ENCODE measurements around the gene MSH2. TPM values are rescaled to one million over a fixed set of nuclear protein-coding genes. Genes with fewer than 3 reads are reported as not detected.

The MSH2 gene
- total and polyA plus RNA-seq, 2 of the 13 experiments (the other 11 are each of a cell fraction or from before 2014, with no cell fraction given), result 19.9 to 76.3 TPM

GRCh38 chr2:47402805-47403608 lies at the start of gene MSH2 (continued):
- TF ChIP-seq SCMH1 (CRISPR knock-in tag; IDR thresholded peaks at IDR 0.05; ENCODE audit: borderline replicate concordance) (no peak), EEA1 (CRISPR knock-in tag; IDR thresholded peaks at IDR 0.05; ENCODE audit: borderline replicate concordance) (peak; percentile 96), ZSCAN22 (CRISPR knock-in tag; IDR thresholded peaks at IDR 0.05) (0 out of 2 replicates have a peak, but pooled peaks have one; percentile 65), CCAR2 (optimal IDR thresholded peaks at IDR 0.05; ENCODE audit: low read depth, low read length) (no peak), PRMT3 (CRISPR knock-in tag; IDR thresholded peaks at IDR 0.05; ENCODE audit: borderline replicate concordance, low read depth) (no peak), ZNF292 (CRISPR knock-in tag; IDR thresholded peaks at IDR 0.05; ENCODE audit: borderline replicate concordance, low read depth) (no peak; the same call in none of the 2 replicates), ZNF224 (CRISPR knock-in tag; IDR thresholded peaks at IDR 0.05) (peak; percentile 97; the same call in 1 of the 2 replicates), ATF6 (CRISPR knock-in tag; conservative IDR thresholded peaks at IDR 0.05) (0 out of 2 replicates have a peak, but pooled peaks have one; percentile 45), ZNF562 (CRISPR knock-in tag; IDR thresholded peaks at IDR 0.05; ENCODE audit: borderline replicate concordance) (no peak), HOXA7 (CRISPR knock-in tag; IDR thresholded peaks at IDR 0.05) (no peak), FOXK2 (IDR thresholded peaks at IDR 0.05) (no peak), ZNF317 (CRISPR knock-in tag; IDR thresholded peaks at IDR 0.05) (peak; percentile 89), RELA (CRISPR knock-in tag; IDR thresholded peaks at IDR 0.05) (no peak), HCFC1 (IDR thresholded peaks at IDR 0.05; ENCODE audit: low read depth, low read length) (no peak), MAZ (IDR thresholded peaks at IDR 0.05; ENCODE audit: borderline replicate concordance, low read depth, low read length) (no peak), MAZ (CRISPR knock-in tag; IDR thresholded peaks at IDR 0.05; ENCODE audit: low read depth) (peak; percentile 82), ZNF781 (CRISPR knock-in tag; IDR thresholded peaks at IDR 0.05; ENCODE audit: borderline replicate concordance, not compliant biosample characterization) (no peak), ZNF800 (CRISPR knock-in tag; IDR thresholded peaks at IDR 0.05) (peak; percentile 96), ZNF451 (CRISPR knock-in tag; IDR thresholded peaks at IDR 0.05) (peak; percentile 88; the same call in 1 of the 2 replicates), PHF21A (CRISPR knock-in tag; IDR thresholded peaks at IDR 0.05) (no peak; the same call in 1 of the 2 replicates), ZEB1 (IDR thresholded peaks at IDR 0.05; ENCODE audit: insufficient replicate concordance, low read depth) (peak; percentile 6)
- TF ChIP-seq, protein P1, sequence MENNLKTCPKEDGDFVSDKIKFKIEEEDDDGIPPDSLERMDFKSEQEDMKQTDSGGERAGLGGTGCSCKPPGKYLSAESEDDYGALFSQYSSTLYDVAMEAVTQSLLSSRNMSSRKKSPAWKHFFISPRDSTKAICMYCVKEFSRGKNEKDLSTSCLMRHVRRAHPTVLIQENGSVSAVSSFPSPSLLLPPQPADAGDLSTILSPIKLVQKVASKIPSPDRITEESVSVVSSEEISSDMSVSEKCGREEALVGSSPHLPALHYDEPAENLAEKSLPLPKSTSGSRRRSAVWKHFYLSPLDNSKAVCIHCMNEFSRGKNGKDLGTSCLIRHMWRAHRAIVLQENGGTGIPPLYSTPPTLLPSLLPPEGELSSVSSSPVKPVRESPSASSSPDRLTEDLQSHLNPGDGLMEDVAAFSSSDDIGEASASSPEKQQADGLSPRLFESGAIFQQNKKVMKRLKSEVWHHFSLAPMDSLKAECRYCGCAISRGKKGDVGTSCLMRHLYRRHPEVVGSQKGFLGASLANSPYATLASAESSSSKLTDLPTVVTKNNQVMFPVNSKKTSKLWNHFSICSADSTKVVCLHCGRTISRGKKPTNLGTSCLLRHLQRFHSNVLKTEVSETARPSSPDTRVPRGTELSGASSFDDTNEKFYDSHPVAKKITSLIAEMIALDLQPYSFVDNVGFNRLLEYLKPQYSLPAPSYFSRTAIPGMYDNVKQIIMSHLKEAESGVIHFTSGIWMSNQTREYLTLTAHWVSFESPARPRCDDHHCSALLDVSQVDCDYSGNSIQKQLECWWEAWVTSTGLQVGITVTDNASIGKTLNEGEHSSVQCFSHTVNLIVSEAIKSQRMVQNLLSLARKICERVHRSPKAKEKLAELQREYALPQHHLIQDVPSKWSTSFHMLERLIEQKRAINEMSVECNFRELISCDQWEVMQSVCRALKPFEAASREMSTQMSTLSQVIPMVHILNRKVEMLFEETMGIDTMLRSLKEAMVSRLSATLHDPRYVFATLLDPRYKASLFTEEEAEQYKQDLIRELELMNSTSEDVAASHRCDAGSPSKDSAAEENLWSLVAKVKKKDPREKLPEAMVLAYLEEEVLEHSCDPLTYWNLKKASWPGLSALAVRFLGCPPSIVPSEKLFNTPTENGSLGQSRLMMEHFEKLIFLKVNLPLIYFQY (CRISPR knock-in tag; IDR thresholded peaks at IDR 0.05; ENCODE audit: borderline replicate concordance), result no peak
